A673 (cell line): ENCODE data around the gene TTYH3. TPM values are rescaled to one million over a fixed set of nuclear protein-coding genes. Genes with fewer than 3 reads are reported as not detected.

ENCODE experiments used
- Bru-seq: library from RNA; stranded (reverse); fragments of 400-500 nt; gene quantifications from one replicate; lab custom pipeline; 2021; lab: Mats Ljungman, UMichigan
- BruChase-seq, 2 experiments: library from RNA; stranded (reverse); fragments of 400-500 nt; gene quantifications; one replicate each; lab custom pipeline; 2021; lab: Mats Ljungman, UMichigan
- BruUV-seq: library from RNA; stranded (reverse); fragments of 400-500 nt; replicated peaks from 2 replicates; lab custom pipeline; 2021; lab: Mats Ljungman, UMichigan
- CTCF ChIA-PET: fragments of 300-600 bp; sonication (Branson Sonifier 250); formaldehyde crosslinking; loops from one replicate; lab custom pipeline; 2022; ENCODE audit warnings: antibody characterized with exemption; lab: Charles Lee
- POLR2A ChIA-PET: fragments of 300-600 bp; sonication (Branson Sonifier 250); formaldehyde crosslinking; loops from one replicate; lab custom pipeline; 2022; ENCODE audit warnings: antibody characterized with exemption; ENCODE audit not compliant: low non-redundant PET; lab: Charles Lee
- DNase-seq: peaks from one replicate; pipeline ENCODE4 v3.0.0-alpha.2; 2015; ENCODE audit warnings: low spot score
- H3K27ac ChIP-seq: fragments of 200-600 bp; sonication (generic); 2 replicates; pipeline ENCODE4 v1.5.1; 2016; ENCODE audit warnings: mixed run types, low read depth, mild to moderate bottlenecking, mixed read lengths, antibody characterized with exemption, low read length; ENCODE audit not compliant: poor library complexity, severe bottlenecking
- H3K27me3 ChIP-seq: fragments of 200-600 bp; sonication (generic); replicated peaks from 2 replicates; pipeline ENCODE4 v1.6.1; 2017; ENCODE audit warnings: mixed run types, low read depth, mild to moderate bottlenecking, mixed read lengths, antibody characterized with exemption, low read length; ENCODE audit not compliant: insufficient read depth, poor library complexity
- H3K36me3 ChIP-seq: fragments of 200-600 bp; sonication (generic); 2 replicates; pipeline ENCODE4 v1.6.1; 2016; ENCODE audit warnings: mixed run types, mild to moderate bottlenecking, mixed read lengths, antibody characterized with exemption, low read length; ENCODE audit not compliant: insufficient read depth, poor library complexity, severe bottlenecking
- H3K4me1 ChIP-seq: fragments of 200-600 bp; sonication (generic); 2 replicates; pipeline ENCODE4 v1.6.1; 2017; ENCODE audit warnings: mixed run types, mild to moderate bottlenecking, mixed read lengths, antibody characterized with exemption, low read length; ENCODE audit not compliant: insufficient read depth, poor library complexity, severe bottlenecking
- H3K4me3 ChIP-seq: fragments of 200-600 bp; sonication (generic); 2 replicates; pipeline ENCODE4 v1.5.1; 2016; ENCODE audit warnings: low read depth, mixed run types, mild to moderate bottlenecking, mixed read lengths, low read length; ENCODE audit not compliant: poor library complexity, severe bottlenecking
- H3K9me3 ChIP-seq: fragments of 200-600 bp; sonication (generic); 2 replicates; pipeline ENCODE4 v1.6.1; 2016; ENCODE audit warnings: mixed run types, low read depth, mild to moderate bottlenecking, mixed read lengths, antibody characterized with exemption, low read length; ENCODE audit not compliant: poor library complexity, severe bottlenecking
- CTCF ChIP-seq: fragments of 300-800, 200-600 bp; sonication (generic); conservative IDR thresholded peaks from 2 replicates; pipeline ENCODE4 v1.5.1; 2017; ENCODE audit warnings: low read depth, mild to moderate bottlenecking, antibody characterized with exemption, low read length, moderate library complexity, mixed read lengths
- EZH2 ChIP-seq: fragments of 200-600 bp; sonication (generic); IDR thresholded peaks from 2 replicates; pipeline ENCODE4 v1.6.1; 2017; ENCODE audit warnings: borderline replicate concordance, low read depth, mild to moderate bottlenecking, mixed read lengths, antibody characterized with exemption, low read length; ENCODE audit not compliant: poor library complexity, severe bottlenecking
- intact Hi-C: fragments of 100-400 bp; cut with micrococcal nuclease; formaldehyde crosslinking; loops from one replicate; pipeline ENCODE4 v1.10.0; 2022; ENCODE audit not compliant: unreplicated experiment
- long read RNA-seq: library from polyadenylated mRNA; stranded (forward); transcript quantifications from one replicate; pipeline ENCODE4 v2.0.0, GENCODE V29; 2022
- total RNA-seq: library from RNA; stranded (reverse); gene quantifications from 2 replicates; pipeline ENCODE4 v1.2.3, GENCODE V29; 2021

TTYH3 gene, protein sequence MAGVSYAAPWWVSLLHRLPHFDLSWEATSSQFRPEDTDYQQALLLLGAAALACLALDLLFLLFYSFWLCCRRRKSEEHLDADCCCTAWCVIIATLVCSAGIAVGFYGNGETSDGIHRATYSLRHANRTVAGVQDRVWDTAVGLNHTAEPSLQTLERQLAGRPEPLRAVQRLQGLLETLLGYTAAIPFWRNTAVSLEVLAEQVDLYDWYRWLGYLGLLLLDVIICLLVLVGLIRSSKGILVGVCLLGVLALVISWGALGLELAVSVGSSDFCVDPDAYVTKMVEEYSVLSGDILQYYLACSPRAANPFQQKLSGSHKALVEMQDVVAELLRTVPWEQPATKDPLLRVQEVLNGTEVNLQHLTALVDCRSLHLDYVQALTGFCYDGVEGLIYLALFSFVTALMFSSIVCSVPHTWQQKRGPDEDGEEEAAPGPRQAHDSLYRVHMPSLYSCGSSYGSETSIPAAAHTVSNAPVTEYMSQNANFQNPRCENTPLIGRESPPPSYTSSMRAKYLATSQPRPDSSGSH
- total RNA-seq, result 248 and 256 TPM in 2 replicates
- percentile 72 among the genes with signal in this experiment for Bru-seq, nascent RNA
- BruChase-seq, experiment 1, labeled RNA remaining after a 2-hour chase, result percentile 86 among the genes with signal in this experiment
- percentile 95 among the genes with signal in this experiment for BruChase-seq, experiment 2, labeled RNA remaining after a 6-hour chase
- long read RNA-seq, full-length matches to known transcripts, result 278 of 634 reads
- long read RNA-seq, partial matches to known transcripts, result 79 of 634 reads
- long read RNA-seq, other reads (novel, unspliced or antisense), result 277 of 634 reads

DNA sequence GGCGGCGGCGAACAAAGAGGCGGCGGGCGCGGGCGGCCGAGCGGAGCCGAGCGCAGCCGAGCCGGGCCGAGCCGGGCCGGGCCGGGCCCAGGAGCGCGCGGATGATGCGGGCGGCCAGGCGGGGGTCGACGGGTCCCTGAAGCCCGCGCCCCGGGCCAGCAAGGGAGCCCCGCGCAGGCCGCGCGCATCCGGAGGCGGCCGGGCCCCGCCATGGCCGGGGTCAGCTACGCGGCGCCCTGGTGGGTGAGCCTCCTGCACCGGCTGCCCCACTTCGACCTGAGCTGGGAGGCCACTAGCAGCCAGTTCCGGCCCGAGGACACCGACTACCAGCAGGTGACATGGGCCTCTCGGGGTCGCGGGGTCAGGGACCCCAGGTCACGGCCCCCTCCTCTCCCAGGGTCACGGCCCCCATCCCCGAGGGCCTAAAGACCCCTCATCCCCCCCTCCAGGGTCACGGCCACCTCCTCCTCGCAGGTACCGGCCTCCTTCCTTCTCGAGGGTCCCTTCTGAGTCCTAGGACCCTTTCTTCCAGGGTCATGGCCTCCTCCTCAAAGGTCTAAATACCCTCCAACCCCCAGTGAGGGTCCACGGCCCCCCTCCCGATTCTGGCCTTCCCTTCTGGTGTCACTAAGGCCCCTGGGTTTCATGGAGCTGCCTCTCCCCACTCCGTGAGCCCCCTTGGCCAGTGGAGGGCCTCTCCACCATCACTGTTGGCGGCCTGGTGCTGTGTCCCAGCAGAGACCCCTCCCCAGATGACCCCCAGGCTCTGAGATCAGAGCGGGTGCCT is at the start of gene TTYH3:
Gene TTYH3 (plus strand): TSS at position 41 of the 787 bp plus-strand sequence. CDS start 170 bp downstream, at position 211.
- Histone ChIP-seq H3K4me1 (peaks cover 15% of the 10 kb centered on the region), H3K4me3 (peak within 1 kb of the TSS; percentile 98), H3K27me3 (no peaks in the 10 kb centered on the region), H3K27ac (peak within 1 kb of the TSS; percentile 98), H3K36me3 (peaks cover 16% of the 10 kb centered on the region), H3K9me3 (no peaks in the 10 kb centered on the region)
- POLR2A ChIA-PET, result interaction anchor here (0.5 kb wide), 1 partner anchor 79 kb away, joined by 3 read pairs; no protein-coding TSS in a partner anchor
- peak; percentile 48 for DNase-seq
- TF ChIP-seq CTCF (no peak), EZH2 (no peak)
- intact Hi-C loops, result loop anchor here (5.0 kb wide), 1 partner anchor 75 kb away; the partner anchor contains the start of genes BRAT1 and IQCE
- CTCF ChIA-PET, result no interaction called here
- TSS peak; percentile 52 for BruUV-seq

- intact Hi-C loops, result no loop called here
- no peaks in the 10 kb centered on the region for H3K27me3 ChIP-seq
- H3K27ac ChIP-seq, result no peak overlapping the region
- H3K4me1 ChIP-seq, result no peaks in the 10 kb centered on the region
- no TSS peak for BruUV-seq
- CTCF ChIA-PET, result no interaction called here
- DNase-seq, result no peak
- POLR2A ChIA-PET, result interaction anchor here (0.7 kb wide), 1 partner anchor 984 kb away, joined by 7 read pairs; no protein-coding TSS in a partner anchor
- H3K9me3 ChIP-seq, result no peaks in the 10 kb centered on the region
- H3K36me3 ChIP-seq, result peaks cover 14% of the 10 kb centered on the region
- TF ChIP-seq EZH2 (no peak), CTCF (no peak)
- no peak overlapping the region for H3K4me3 ChIP-seq
Observed at GRCh38 chr7:2582006-2582735, 49.6 kb upstream of the TTYH3 start.
